HuH-7 (cell line): Measurements from ENCODE around the gene LMO2.
A peak's percentile ranks its signal among the peaks of the same experiment; 100 is the strongest.
"Not testable (repeated sequence)": the region's sequence is repeated elsewhere in the genome, so short reads cannot be mapped to it uniquely, and the experiment has no call there.

Experiments used
- DNase-seq: peaks from one replicate; pipeline ENCODE4 v3.0.0; 2011; ENCODE audit warnings: low spot score

The LMO2 gene

GRCh38 chr11:33861386-33861785 lies 30.5 kb downstream of the LMO2 start:
- DNase-seq: no peak

GRCh38 chr11:33860926-33861325 lies 30.9 kb downstream of the LMO2 start:
- no peak for DNase-seq

- DNase-seq: no peak
Measured at GRCh38 chr11:33859306-33859705, 32.6 kb downstream of the LMO2 start.

- DNase-seq: peak; percentile 55
Measured at GRCh38 chr11:33857933-33858371, 33.9 kb downstream of the LMO2 start.

GRCh38 chr11:33855500-33855899 lies 36.4 kb downstream of the LMO2 start:
- no peak for DNase-seq

- DNase-seq: no peak
Measured at GRCh38 chr11:33848717-33849390, 43.0 kb downstream of the LMO2 start.

- no peak for DNase-seq
Measured at GRCh38 chr11:33847251-33847650, 44.6 kb downstream of the LMO2 start.

- no peak for DNase-seq
Measured at GRCh38 chr11:33844236-33844635, 47.6 kb downstream of the LMO2 start.

- DNase-seq: no peak
Measured at GRCh38 chr11:33843018-33843417, 48.9 kb downstream of the LMO2 start.

GRCh38 chr11:33842236-33842915 lies 49.5 kb downstream of the LMO2 start:
- no peak for DNase-seq

GRCh38 chr11:33838234-33838633 lies 53.6 kb downstream of the LMO2 start:
- DNase-seq: not testable (repeated sequence)

- DNase-seq: not testable (repeated sequence)
Measured at GRCh38 chr11:33837334-33837733, 54.5 kb downstream of the LMO2 start.

GRCh38 chr11:33835143-33835878 lies 56.6 kb downstream of the LMO2 start:
- DNase-seq: no peak

GRCh38 chr11:33832676-33833075 lies 59.2 kb downstream of the LMO2 start:
- no peak for DNase-seq

- no peak for DNase-seq
Measured at GRCh38 chr11:33830903-33831648, 60.8 kb downstream of the LMO2 start.

- DNase-seq: peak; percentile 31
Measured at GRCh38 chr11:33829430-33830141, 62.3 kb downstream of the LMO2 start.

- DNase-seq: no peak
Measured at GRCh38 chr11:33828604-33829429, 63.1 kb downstream of the LMO2 start.

- no peak for DNase-seq
Measured at GRCh38 chr11:33827206-33827605, 64.7 kb downstream of the LMO2 start.

GRCh38 chr11:33825854-33826560 lies 65.9 kb downstream of the LMO2 start:
- no peak for DNase-seq

- DNase-seq: not testable (repeated sequence)
Measured at GRCh38 chr11:33822981-33823380, 68.9 kb downstream of the LMO2 start.
